Measurements from ENCODE around the gene ARMCX5. TPM values are rescaled to one million over a fixed set of nuclear protein-coding genes. Genes with fewer than 3 reads are reported as not detected.

Gene ARMCX5
- total RNA-seq, 1 donor from 2014 or later = 8.1 TPM

DNA sequence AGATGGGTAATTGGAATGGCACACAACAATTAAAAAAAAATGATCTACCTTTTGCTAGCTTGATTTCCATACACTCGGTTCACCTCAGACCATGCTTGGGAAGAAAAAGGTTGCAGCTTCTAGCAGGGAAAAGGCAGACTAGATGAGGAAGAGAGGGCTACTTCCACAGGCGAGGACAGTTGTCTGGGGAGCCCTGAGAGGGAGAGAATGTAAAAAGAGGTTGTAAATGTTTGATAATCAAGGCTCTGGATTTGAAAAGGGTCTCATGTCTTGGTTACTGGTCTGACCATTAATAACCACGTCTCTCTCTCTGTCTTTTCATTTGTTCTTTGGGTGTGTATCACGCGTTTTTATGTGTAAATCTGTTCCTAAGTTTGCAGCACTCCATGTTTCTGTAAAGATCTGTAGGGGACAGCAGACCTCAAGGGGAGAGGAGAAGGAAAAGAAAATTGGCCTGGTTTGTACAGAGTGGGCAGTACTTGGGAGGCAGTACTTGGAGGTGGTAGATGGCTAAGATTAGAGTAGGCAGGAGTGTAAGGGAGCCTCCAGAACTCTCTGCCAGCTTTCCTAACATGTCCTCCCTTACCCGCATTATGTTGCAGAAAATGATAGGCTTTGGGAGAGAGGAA, 750 bp downstream of the ARMCX5 start:
- FAIRE-seq (peak; percentile 93), DNase-seq (ENCODE audit: low read depth) (peak; percentile 20)
- Mint-ChIP-seq H3K27ac (ENCODE audit: unreplicated experiment) (peak overlapping the region; percentile 92), H3K27me3 (ENCODE audit: low read depth, unreplicated experiment) (no peaks in the 10 kb centered on the region), H3K36me3 (ENCODE audit: low read depth, unreplicated experiment) (peaks cover 4% of the 10 kb centered on the region), H3K4me3 (ENCODE audit: unreplicated experiment) (peak overlapping the region; percentile 99), H3K4me1 (ENCODE audit: low read depth, unreplicated experiment) (peaks cover 2% of the 10 kb centered on the region), H3K9me3 (ENCODE audit: unreplicated experiment) (no peaks in the 10 kb centered on the region)
- peak overlapping the region; percentile 94 for H3K4me2 ChIP-seq (ENCODE audit: low read length)
- H3K9ac ChIP-seq (ENCODE audit: low read length) = peak overlapping the region; percentile 92
- H3K9me3 ChIP-seq (ENCODE audit: insufficient read depth, low read depth, low read length) = no peaks in the 10 kb centered on the region
- H3K27ac ChIP-seq (ENCODE audit: low read depth, low read length) = peak overlapping the region; percentile 86
- H3K4me3 ChIP-seq (ENCODE audit: insufficient read depth, low read depth, low read length) = peak overlapping the region; percentile 82
- H3K79me2 ChIP-seq (ENCODE audit: insufficient read depth, low read length) = peaks cover 31% of the 10 kb centered on the region
- no peaks in the 10 kb centered on the region for H3K27me3 ChIP-seq (ENCODE audit: insufficient read depth, low read length)
- TF ChIP-seq CTCF (IDR thresholded peaks at IDR 0.05; ENCODE audit: insufficient read depth, low read depth, low read length) (no peak), EZH2 (IDR thresholded peaks at IDR 0.05; ENCODE audit: insufficient read depth, low read length) (no peak)
- H4K20me1 ChIP-seq (ENCODE audit: insufficient read depth, low read length) = peaks cover 5% of the 10 kb centered on the region
- H2AFZ ChIP-seq (ENCODE audit: low read depth, low read length) = peak overlapping the region; percentile 92
- peaks cover 11% of the 10 kb centered on the region for H3K4me1 ChIP-seq (ENCODE audit: insufficient read depth, low read length)
- peaks cover 6% of the 10 kb centered on the region for H3K36me3 ChIP-seq (ENCODE audit: insufficient read depth, low read length)

GRCh38 chrX:102604327-102604726, 5.0 kb downstream of the ARMCX5 start:
- H2AFZ ChIP-seq (ENCODE audit: low read depth, low read length) = no peak overlapping the region
- DNase-seq (ENCODE audit: low read depth) (no peak), FAIRE-seq (no peak)
- no peak overlapping the region for H3K27ac ChIP-seq (ENCODE audit: low read depth, low read length)
- peaks cover 4% of the 10 kb centered on the region for H3K36me3 Mint-ChIP-seq (ENCODE audit: low read depth, unreplicated experiment)
- no peaks in the 10 kb centered on the region for H3K27me3 Mint-ChIP-seq (ENCODE audit: low read depth, unreplicated experiment)
- no peak overlapping the region for H3K27ac Mint-ChIP-seq (ENCODE audit: unreplicated experiment)
- no peak overlapping the region for H3K9ac ChIP-seq (ENCODE audit: low read length)
- peak overlapping the region; percentile 15 for H3K4me2 ChIP-seq (ENCODE audit: low read length)
- H3K9me3 ChIP-seq (ENCODE audit: insufficient read depth, low read depth, low read length) = no peaks in the 10 kb centered on the region
- H3K9me3 Mint-ChIP-seq (ENCODE audit: unreplicated experiment) = no peaks in the 10 kb centered on the region
- no peaks in the 10 kb centered on the region for H3K27me3 ChIP-seq (ENCODE audit: insufficient read depth, low read length)
- H3K79me2 ChIP-seq (ENCODE audit: insufficient read depth, low read length) = peaks cover 46% of the 10 kb centered on the region
- H3K4me1 ChIP-seq (ENCODE audit: insufficient read depth, low read length) = peaks cover 8% of the 10 kb centered on the region
- H3K4me1 Mint-ChIP-seq (ENCODE audit: low read depth, unreplicated experiment) = peaks cover 2% of the 10 kb centered on the region
- H4K20me1 ChIP-seq (ENCODE audit: insufficient read depth, low read length) = peaks cover 14% of the 10 kb centered on the region
- H3K4me3 ChIP-seq (ENCODE audit: insufficient read depth, low read depth, low read length) = no peak overlapping the region
- no peak overlapping the region for H3K4me3 Mint-ChIP-seq (ENCODE audit: unreplicated experiment)
- TF ChIP-seq EZH2 (IDR thresholded peaks at IDR 0.05; ENCODE audit: insufficient read depth, low read length) (no peak), CTCF (IDR thresholded peaks at IDR 0.05; ENCODE audit: insufficient read depth, low read depth, low read length) (no peak)
- H3K36me3 ChIP-seq (ENCODE audit: insufficient read depth, low read length) = peaks cover 6% of the 10 kb centered on the region

DNA sequence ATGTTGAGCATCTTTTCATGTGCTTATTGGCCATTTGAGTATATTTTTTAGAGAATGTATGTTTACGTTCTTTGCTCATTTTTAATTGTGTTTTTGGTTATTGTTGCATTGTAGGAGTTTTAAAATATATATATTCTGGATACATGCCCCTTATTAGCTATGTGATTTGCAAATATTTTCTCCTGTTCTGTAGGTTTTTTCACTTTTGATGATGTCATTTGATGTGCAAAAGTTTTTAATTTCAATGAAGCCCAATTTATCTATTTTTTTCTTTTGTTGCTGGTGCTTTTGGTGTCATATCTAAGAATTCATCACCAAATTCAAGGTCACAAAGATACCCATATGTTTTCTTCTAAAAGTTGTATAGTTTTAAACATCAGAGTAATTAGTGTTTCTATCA, 6.8 kb downstream of the ARMCX5 start:
- no peak overlapping the region for H3K4me3 ChIP-seq (ENCODE audit: insufficient read depth, low read depth, low read length)
- H3K36me3 ChIP-seq (ENCODE audit: insufficient read depth, low read length) = peaks cover 6% of the 10 kb centered on the region
- peaks cover under 1% of the 10 kb centered on the region for H3K4me1 ChIP-seq (ENCODE audit: insufficient read depth, low read length)
- H3K4me2 ChIP-seq (ENCODE audit: low read length) = no peak overlapping the region
- Mint-ChIP-seq H3K4me3 (ENCODE audit: unreplicated experiment) (no peak overlapping the region), H3K27ac (ENCODE audit: unreplicated experiment) (no peak overlapping the region), H3K4me1 (ENCODE audit: low read depth, unreplicated experiment) (peaks cover under 1% of the 10 kb centered on the region), H3K9me3 (ENCODE audit: unreplicated experiment) (no peaks in the 10 kb centered on the region), H3K36me3 (ENCODE audit: low read depth, unreplicated experiment) (peaks cover 6% of the 10 kb centered on the region), H3K27me3 (ENCODE audit: low read depth, unreplicated experiment) (no peaks in the 10 kb centered on the region)
- H2AFZ ChIP-seq (ENCODE audit: low read depth, low read length) = no peak overlapping the region
- no peaks in the 10 kb centered on the region for H3K27me3 ChIP-seq (ENCODE audit: insufficient read depth, low read length)
- DNase-seq (ENCODE audit: low read depth) = no peak
- H3K9me3 ChIP-seq (ENCODE audit: insufficient read depth, low read depth, low read length) = no peaks in the 10 kb centered on the region
- no peak for FAIRE-seq
- peaks cover 17% of the 10 kb centered on the region for H4K20me1 ChIP-seq (ENCODE audit: insufficient read depth, low read length)
- H3K27ac ChIP-seq (ENCODE audit: low read depth, low read length) = no peak overlapping the region
- H3K79me2 ChIP-seq (ENCODE audit: insufficient read depth, low read length) = peaks cover 40% of the 10 kb centered on the region
- TF ChIP-seq CTCF (IDR thresholded peaks at IDR 0.05; ENCODE audit: insufficient read depth, low read depth, low read length) (no peak), EZH2 (IDR thresholded peaks at IDR 0.05; ENCODE audit: insufficient read depth, low read length) (no peak)
- H3K9ac ChIP-seq (ENCODE audit: low read length) = no peak overlapping the region
